ENCODE measurements around the gene OR6V1.

- TF ChIP-seq CTCF (IDR thresholded peaks at IDR 0.05) (no peak), POLR2A (IDR thresholded peaks at IDR 0.05) (no peak)
Measured at GRCh38 chr7:143043391-143043790, 8.8 kb upstream of the OR6V1 start.

Data from stomach (tissue), 4 donors.